Measurements from ENCODE around the gene THSD4.

THSD4 gene

DNA sequence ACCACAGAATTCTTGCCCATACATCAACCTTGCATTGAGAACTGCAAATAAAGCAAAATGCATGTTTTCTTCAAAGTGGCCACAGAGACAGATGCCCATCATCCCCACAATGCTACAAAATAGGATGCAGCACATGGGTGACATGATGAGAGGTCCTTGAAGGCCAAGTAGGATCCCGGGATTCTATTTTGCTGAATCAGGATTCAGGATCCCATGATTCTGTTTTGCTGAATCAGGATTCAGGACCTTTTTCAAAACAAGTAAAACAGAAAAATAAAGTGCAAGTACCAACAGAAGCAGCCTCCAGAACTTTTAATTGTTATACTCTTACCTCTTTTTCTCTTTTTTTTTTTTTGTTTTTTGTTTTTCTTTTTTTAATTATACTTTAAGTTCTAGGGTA, 453.0 kb downstream of the THSD4 start:
- peaks cover 11% of the 10 kb centered on the region for H3K4me1 ChIP-seq (ENCODE audit: control insufficient read depth, insufficient read depth, low read length, unreplicated experiment)
- H3K27me3 ChIP-seq (ENCODE audit: insufficient read depth, low read length), result no peaks in the 10 kb centered on the region
- H3K36me3 ChIP-seq (ENCODE audit: insufficient read depth, low read length), result no peaks in the 10 kb centered on the region
- no peak overlapping the region for H3K4me3 ChIP-seq (ENCODE audit: low read depth, low read length)
- H3K27ac ChIP-seq (ENCODE audit: low read depth, low read length), result no peak overlapping the region
- no peak overlapping the region for H2AFZ ChIP-seq (ENCODE audit: low read length, unreplicated experiment)
- no peaks in the 10 kb centered on the region for H3K79me2 ChIP-seq (ENCODE audit: control insufficient read depth, insufficient read depth, low read length, unreplicated experiment)

DNA sequence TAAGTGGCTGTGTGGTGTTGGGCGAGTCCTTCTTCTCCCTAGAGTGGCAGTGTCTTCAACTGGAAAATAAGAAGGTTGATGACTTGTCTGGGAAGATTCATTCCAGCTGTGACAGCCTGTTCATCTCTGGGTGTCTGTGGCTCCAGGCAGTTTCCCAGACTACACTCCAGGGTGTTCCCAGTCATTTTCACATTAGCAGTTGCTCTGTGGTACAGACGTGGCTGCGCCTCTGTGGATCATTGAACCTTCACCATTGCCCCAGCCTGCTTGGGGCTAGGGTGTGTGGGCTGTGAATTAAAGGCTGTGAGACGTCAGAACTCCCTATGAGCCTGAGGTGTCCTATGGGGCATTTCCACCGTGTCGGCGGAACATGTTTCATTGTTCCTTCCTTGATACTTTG, 455.5 kb downstream of the THSD4 start:
- no peak overlapping the region for H2AFZ ChIP-seq (ENCODE audit: low read length, unreplicated experiment)
- H3K27ac ChIP-seq (ENCODE audit: low read depth, low read length), result no peak overlapping the region
- H3K27me3 ChIP-seq (ENCODE audit: insufficient read depth, low read length), result no peaks in the 10 kb centered on the region
- peaks cover 11% of the 10 kb centered on the region for H3K4me1 ChIP-seq (ENCODE audit: control insufficient read depth, insufficient read depth, low read length, unreplicated experiment)
- no peaks in the 10 kb centered on the region for H3K36me3 ChIP-seq (ENCODE audit: insufficient read depth, low read length)
- no peak overlapping the region for H3K4me3 ChIP-seq (ENCODE audit: low read depth, low read length)
- no peaks in the 10 kb centered on the region for H3K79me2 ChIP-seq (ENCODE audit: control insufficient read depth, insufficient read depth, low read length, unreplicated experiment)

DNA sequence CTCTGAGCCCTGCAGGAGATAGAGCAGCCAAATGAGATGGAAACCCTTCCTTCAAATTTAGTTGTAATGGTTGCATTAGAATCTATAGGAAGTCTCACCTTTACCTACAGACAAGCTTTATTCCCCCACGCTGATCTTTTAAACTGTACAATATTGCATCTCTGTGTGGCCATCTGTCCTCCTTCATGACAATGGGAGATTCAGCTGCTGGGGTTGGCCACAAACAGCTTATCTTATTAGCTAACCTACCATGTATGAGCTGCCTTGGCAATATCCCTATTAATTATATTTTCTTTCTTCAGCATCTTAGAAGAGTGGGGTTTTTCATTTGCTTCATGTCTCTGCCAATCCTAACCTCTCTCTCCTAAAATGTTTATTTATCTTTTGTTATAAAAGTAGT, 456.4 kb downstream of the THSD4 start:
- Histone ChIP-seq H3K27me3 (ENCODE audit: insufficient read depth, low read length) (no peaks in the 10 kb centered on the region), H2AFZ (ENCODE audit: low read length, unreplicated experiment) (no peak overlapping the region), H3K36me3 (ENCODE audit: insufficient read depth, low read length) (no peaks in the 10 kb centered on the region), H3K79me2 (ENCODE audit: control insufficient read depth, insufficient read depth, low read length, unreplicated experiment) (no peaks in the 10 kb centered on the region), H3K27ac (ENCODE audit: low read depth, low read length) (no peak overlapping the region), H3K4me1 (ENCODE audit: control insufficient read depth, insufficient read depth, low read length, unreplicated experiment) (peaks cover 11% of the 10 kb centered on the region), H3K4me3 (ENCODE audit: low read depth, low read length) (no peak overlapping the region)

DNA sequence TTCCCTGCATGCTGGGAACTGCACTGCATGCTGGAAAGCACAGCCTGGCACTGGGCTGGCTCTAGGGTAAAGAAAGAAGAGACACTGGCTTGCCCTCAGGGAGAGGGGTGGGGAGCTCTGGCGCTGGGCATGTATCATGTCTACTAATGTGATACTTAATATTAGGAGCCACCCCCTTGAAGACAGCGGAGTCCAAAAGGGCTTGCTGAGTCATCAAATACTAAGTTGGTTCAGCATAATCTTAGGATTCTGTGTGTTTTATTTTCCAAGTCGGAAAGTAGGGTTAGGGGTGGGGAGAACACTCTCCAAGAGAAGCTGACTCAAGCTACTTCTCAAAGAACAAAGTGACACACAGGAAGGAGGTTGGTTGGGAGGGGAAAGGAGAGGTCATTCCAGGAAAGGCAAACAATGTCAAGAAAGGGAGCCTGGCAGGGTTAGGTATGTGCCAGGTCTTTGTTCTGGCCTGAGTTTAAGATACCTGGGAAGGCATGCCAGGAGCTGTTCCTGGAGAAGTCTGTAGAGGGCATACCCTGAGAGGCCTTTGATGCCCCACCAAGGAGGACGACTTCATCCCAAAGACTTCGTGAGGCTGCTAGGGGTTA, 457.3 kb downstream of the THSD4 start:
- no peaks in the 10 kb centered on the region for H3K36me3 ChIP-seq (ENCODE audit: insufficient read depth, low read length)
- no peak overlapping the region for H3K27ac ChIP-seq (ENCODE audit: low read depth, low read length)

DNA sequence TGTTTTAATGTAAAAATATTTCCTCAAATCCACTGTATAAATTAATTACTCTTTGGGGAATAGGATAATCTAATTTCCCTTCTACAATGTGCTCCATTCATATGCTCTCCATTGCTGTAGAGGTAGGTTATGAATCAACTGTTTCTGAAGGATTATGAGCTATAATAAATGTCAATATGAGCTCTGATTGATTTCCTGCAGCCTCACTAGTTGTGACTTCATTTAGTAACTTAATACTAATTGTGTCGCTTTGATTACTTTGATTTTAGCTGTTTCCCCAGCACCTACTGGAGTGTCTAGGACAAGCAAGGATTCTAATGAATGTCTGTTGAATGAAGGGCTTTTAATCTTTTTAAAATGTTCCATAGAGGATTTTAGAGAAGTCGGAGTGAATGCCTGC, 458.3 kb downstream of the THSD4 start:
- H3K4me3 ChIP-seq (ENCODE audit: low read depth, low read length), result no peak overlapping the region
- H3K27me3 ChIP-seq (ENCODE audit: insufficient read depth, low read length), result no peaks in the 10 kb centered on the region
- H3K27ac ChIP-seq (ENCODE audit: low read depth, low read length), result no peak overlapping the region
- H2AFZ ChIP-seq (ENCODE audit: low read length, unreplicated experiment), result no peak overlapping the region
- H3K4me1 ChIP-seq (ENCODE audit: control insufficient read depth, insufficient read depth, low read length, unreplicated experiment), result peaks cover 16% of the 10 kb centered on the region
- no peaks in the 10 kb centered on the region for H3K36me3 ChIP-seq (ENCODE audit: insufficient read depth, low read length)
- H3K79me2 ChIP-seq (ENCODE audit: control insufficient read depth, insufficient read depth, low read length, unreplicated experiment), result no peaks in the 10 kb centered on the region

More for the DNA sequence above, 457.3 kb downstream of the THSD4 start:
- Histone ChIP-seq H3K4me1 (ENCODE audit: control insufficient read depth, insufficient read depth, low read length, unreplicated experiment) (peaks cover 16% of the 10 kb centered on the region), H3K79me2 (ENCODE audit: control insufficient read depth, insufficient read depth, low read length, unreplicated experiment) (no peaks in the 10 kb centered on the region), H3K27me3 (ENCODE audit: insufficient read depth, low read length) (no peaks in the 10 kb centered on the region), H2AFZ (ENCODE audit: low read length, unreplicated experiment) (no peak overlapping the region), H3K4me3 (ENCODE audit: low read depth, low read length) (no peak overlapping the region)

DNA sequence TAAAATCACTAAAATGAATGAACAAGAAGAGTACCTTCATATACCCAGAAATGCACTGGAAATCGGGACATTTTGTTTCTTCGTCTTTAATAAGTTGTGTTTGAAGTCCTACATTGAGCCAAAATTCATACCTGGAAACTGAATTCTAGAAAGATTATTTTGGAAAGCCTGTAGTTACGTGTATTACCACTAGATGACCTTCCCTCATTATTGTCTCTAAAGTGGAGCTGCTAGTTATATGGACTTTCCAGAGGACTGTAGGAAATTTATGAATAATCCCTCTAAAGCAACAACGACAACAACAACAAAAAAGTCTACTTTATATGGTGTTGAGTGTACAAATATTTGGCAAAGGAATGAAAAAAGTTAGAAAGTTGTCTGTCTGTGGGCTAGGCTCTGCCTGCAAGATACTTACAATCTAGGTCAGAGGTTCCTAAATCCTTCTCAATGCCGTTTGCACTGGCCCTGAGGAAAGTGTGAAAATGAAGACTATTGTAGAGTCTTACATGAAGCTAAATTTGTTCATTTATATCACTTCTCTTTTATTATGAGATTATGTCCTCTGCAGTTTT, 460.3 kb downstream of the THSD4 start:
- Histone ChIP-seq H2AFZ (ENCODE audit: low read length, unreplicated experiment) (no peak overlapping the region), H3K27ac (ENCODE audit: low read depth, low read length) (no peak overlapping the region), H3K4me1 (ENCODE audit: control insufficient read depth, insufficient read depth, low read length, unreplicated experiment) (peaks cover 16% of the 10 kb centered on the region), H3K79me2 (ENCODE audit: control insufficient read depth, insufficient read depth, low read length, unreplicated experiment) (no peaks in the 10 kb centered on the region), H3K27me3 (ENCODE audit: insufficient read depth, low read length) (no peaks in the 10 kb centered on the region), H3K36me3 (ENCODE audit: insufficient read depth, low read length) (no peaks in the 10 kb centered on the region), H3K4me3 (ENCODE audit: low read depth, low read length) (no peak overlapping the region)

DNA sequence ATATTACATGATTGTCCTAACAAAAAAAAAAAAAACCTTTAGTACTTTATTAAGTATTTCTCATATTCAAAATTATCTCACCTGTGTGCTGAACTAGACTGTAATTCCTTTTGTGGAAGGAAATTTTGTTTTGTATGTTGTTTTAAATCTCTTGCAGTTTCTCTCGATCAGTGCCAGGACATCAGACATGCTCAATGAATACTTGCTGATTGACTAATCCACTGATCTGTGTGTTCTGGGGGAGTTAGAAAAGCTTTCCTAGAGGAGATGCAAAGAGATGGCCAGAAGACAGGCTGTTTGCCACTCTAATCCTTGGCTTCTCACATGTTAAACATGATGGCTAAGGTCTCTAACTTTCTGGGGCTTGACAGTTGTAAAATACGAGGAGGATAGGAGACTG, 461.8 kb downstream of the THSD4 start:
- no peaks in the 10 kb centered on the region for H3K79me2 ChIP-seq (ENCODE audit: control insufficient read depth, insufficient read depth, low read length, unreplicated experiment)
- H3K27me3 ChIP-seq (ENCODE audit: insufficient read depth, low read length), result no peaks in the 10 kb centered on the region
- peaks cover 15% of the 10 kb centered on the region for H3K4me1 ChIP-seq (ENCODE audit: control insufficient read depth, insufficient read depth, low read length, unreplicated experiment)
- no peak overlapping the region for H3K27ac ChIP-seq (ENCODE audit: low read depth, low read length)
- H3K4me3 ChIP-seq (ENCODE audit: low read depth, low read length), result no peak overlapping the region
- H3K36me3 ChIP-seq (ENCODE audit: insufficient read depth, low read length), result no peaks in the 10 kb centered on the region
- H2AFZ ChIP-seq (ENCODE audit: low read length, unreplicated experiment), result no peak overlapping the region

DNA sequence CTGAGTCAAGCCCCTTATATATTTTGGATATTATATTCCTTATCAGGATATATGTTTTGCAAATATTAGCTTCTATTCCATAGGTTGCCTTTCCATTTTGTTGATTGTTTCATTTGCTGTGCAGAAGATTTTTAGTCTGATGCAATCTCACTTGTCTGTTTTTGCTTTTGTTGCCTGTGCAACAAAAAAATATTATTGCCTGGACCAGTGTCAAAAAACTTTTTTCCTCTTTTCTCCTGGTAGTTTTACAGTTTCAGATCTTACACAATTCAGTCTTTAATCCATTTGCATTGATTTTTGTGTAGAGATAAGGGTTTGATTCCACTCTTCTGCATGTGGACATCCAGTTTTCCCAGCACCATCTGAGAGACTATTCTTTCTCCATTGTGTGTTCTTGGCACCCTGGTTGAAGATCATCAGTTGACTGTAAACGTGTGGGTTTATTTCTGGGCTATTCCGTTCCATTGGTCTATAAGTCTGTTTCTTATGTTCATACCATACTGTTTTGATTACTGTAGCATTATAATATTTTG, 466.2 kb downstream of the THSD4 start:
- H3K27me3 ChIP-seq (ENCODE audit: insufficient read depth, low read length), result no peaks in the 10 kb centered on the region
- no peak overlapping the region for H3K4me3 ChIP-seq (ENCODE audit: low read depth, low read length)
- no peak overlapping the region for H2AFZ ChIP-seq (ENCODE audit: low read length, unreplicated experiment)
- H3K27ac ChIP-seq (ENCODE audit: low read depth, low read length), result no peak overlapping the region
- peaks cover 5% of the 10 kb centered on the region for H3K4me1 ChIP-seq (ENCODE audit: control insufficient read depth, insufficient read depth, low read length, unreplicated experiment)
- H3K79me2 ChIP-seq (ENCODE audit: control insufficient read depth, insufficient read depth, low read length, unreplicated experiment), result no peaks in the 10 kb centered on the region
- no peaks in the 10 kb centered on the region for H3K36me3 ChIP-seq (ENCODE audit: insufficient read depth, low read length)

DNA sequence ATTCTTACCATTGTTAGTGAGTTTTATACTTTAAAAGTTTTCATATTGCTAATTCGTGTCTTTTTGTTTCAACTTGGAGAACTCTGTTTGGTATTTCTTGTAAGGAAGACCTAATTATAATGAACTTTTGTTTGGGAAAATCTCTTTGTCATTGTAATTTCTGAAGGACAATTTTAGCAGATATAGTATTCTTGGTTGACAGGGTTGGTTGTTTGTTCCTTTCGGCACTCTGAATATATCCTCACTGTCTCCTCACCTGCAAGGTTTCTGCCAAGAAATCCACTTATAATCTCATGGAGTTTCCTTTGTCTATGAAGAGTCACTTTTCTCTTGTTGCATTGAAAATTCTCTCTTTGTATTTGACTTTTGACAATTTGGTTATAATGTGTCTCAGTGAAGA, 469.9 kb downstream of the THSD4 start:
- H3K4me1 ChIP-seq (ENCODE audit: control insufficient read depth, insufficient read depth, low read length, unreplicated experiment), result peaks cover 8% of the 10 kb centered on the region
- H3K36me3 ChIP-seq (ENCODE audit: insufficient read depth, low read length), result no peaks in the 10 kb centered on the region
- H3K79me2 ChIP-seq (ENCODE audit: control insufficient read depth, insufficient read depth, low read length, unreplicated experiment), result no peaks in the 10 kb centered on the region
- H3K27me3 ChIP-seq (ENCODE audit: insufficient read depth, low read length), result no peaks in the 10 kb centered on the region
- H3K27ac ChIP-seq (ENCODE audit: low read depth, low read length), result no peak overlapping the region
- no peak overlapping the region for H2AFZ ChIP-seq (ENCODE audit: low read length, unreplicated experiment)
- H3K4me3 ChIP-seq (ENCODE audit: low read depth, low read length), result no peak overlapping the region

DNA sequence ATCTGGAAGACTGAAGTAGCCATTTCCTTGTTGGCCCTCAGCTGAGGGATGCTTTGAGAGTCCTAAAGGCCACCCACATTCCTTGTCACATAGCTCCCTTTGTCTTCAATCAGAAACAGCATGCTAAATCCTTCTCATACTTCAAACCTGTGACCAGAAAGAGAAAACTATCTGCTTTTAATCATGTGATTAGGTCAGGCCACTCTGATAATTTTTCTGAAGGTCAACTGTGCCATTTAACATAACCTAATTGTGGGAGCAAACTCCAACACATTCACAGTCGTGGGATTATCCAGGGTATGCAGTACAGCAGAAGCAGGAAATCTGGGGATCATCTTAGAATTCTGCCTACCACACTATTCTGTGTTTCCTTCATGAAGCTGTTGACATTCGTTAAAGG, 471.2 kb downstream of the THSD4 start:
- Histone ChIP-seq H3K79me2 (ENCODE audit: control insufficient read depth, insufficient read depth, low read length, unreplicated experiment) (no peaks in the 10 kb centered on the region), H3K36me3 (ENCODE audit: insufficient read depth, low read length) (no peaks in the 10 kb centered on the region), H2AFZ (ENCODE audit: low read length, unreplicated experiment) (no peak overlapping the region), H3K27me3 (ENCODE audit: insufficient read depth, low read length) (no peaks in the 10 kb centered on the region), H3K4me3 (ENCODE audit: low read depth, low read length) (no peak overlapping the region), H3K27ac (ENCODE audit: low read depth, low read length) (no peak overlapping the region), H3K4me1 (ENCODE audit: control insufficient read depth, insufficient read depth, low read length, unreplicated experiment) (peaks cover 8% of the 10 kb centered on the region)

DNA sequence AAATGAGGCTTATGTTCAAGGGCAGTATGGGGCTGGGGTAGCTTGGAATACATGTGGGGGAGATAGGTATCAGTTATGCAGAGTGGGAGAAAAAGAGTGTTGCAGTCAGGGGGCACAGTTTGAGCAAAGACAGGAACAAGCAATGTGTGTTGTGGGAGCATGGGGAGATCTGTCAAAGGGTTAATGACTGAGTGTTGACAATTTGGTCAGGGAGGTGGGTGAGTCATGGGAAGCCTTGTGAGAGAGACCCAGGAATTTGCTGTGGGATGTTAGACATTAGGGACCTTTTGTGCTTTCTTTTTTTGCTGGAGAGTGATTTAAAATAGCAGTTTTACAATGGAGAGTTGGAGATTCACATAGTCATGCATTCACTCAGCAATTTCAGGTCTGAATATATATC, 473.5 kb downstream of the THSD4 start:
- Histone ChIP-seq H3K4me1 (ENCODE audit: control insufficient read depth, insufficient read depth, low read length, unreplicated experiment) (peaks cover 8% of the 10 kb centered on the region), H3K79me2 (ENCODE audit: control insufficient read depth, insufficient read depth, low read length, unreplicated experiment) (no peaks in the 10 kb centered on the region), H2AFZ (ENCODE audit: low read length, unreplicated experiment) (no peak overlapping the region), H3K4me3 (ENCODE audit: low read depth, low read length) (no peak overlapping the region), H3K36me3 (ENCODE audit: insufficient read depth, low read length) (no peaks in the 10 kb centered on the region), H3K27me3 (ENCODE audit: insufficient read depth, low read length) (no peaks in the 10 kb centered on the region), H3K27ac (ENCODE audit: low read depth, low read length) (no peak overlapping the region; the same call in 1 of the 2 replicates)

Measured in ACC112 (cell line).